Astrocyte (in vitro differentiated cells and primary cell): ENCODE data around the gene RPL35. TPM values are rescaled to one million over a fixed set of nuclear protein-coding genes. Genes with fewer than 3 reads are reported as not detected.

Experiments
- DNase-seq: peaks from one replicate; pipeline ENCODE4 v3.0.0-alpha.2; 2010; ENCODE audit warnings: low read depth
- FAIRE-seq: peaks from 2 replicates; lab custom pipeline; 2011; peaks lifted over from hg19 to GRCh38; lab: Jason Lieb, UNC
- H2AFZ ChIP-seq: 2 replicates; pipeline ENCODE4 v1.6.0; 2012; ENCODE audit warnings: low read depth, low read length, inconsistent platforms
- H3K27ac ChIP-seq: 2 replicates; pipeline ENCODE4 v1.5.1; 2011; ENCODE audit warnings: low read depth, low read length, inconsistent platforms
- H3K27me3 ChIP-seq: 2 replicates; pipeline ENCODE4 v1.6.0; 2011; ENCODE audit warnings: low read length, inconsistent platforms; ENCODE audit not compliant: insufficient read depth
- H3K36me3 ChIP-seq: 2 replicates; pipeline ENCODE4 v1.5.1; 2011; ENCODE audit warnings: low read length, inconsistent platforms; ENCODE audit not compliant: insufficient read depth
- H3K4me1 ChIP-seq: 2 replicates; pipeline ENCODE4 v1.5.1; 2011; ENCODE audit warnings: low read length, inconsistent platforms; ENCODE audit not compliant: insufficient read depth
- H3K4me2 ChIP-seq: 2 replicates; pipeline ENCODE4 v1.6.0; 2012; ENCODE audit warnings: low read length, inconsistent platforms
- H3K4me3 ChIP-seq: 2 replicates; pipeline ENCODE4 v1.5.1; 2011; ENCODE audit warnings: low read depth, mild to moderate bottlenecking, low read length, inconsistent platforms; ENCODE audit not compliant: insufficient read depth
- H3K79me2 ChIP-seq: 2 replicates; pipeline ENCODE4 v1.6.0; 2012; ENCODE audit warnings: mild to moderate bottlenecking, low read length, inconsistent platforms; ENCODE audit not compliant: insufficient read depth
- H3K9ac ChIP-seq: 2 replicates; pipeline ENCODE4 v1.6.0; 2012; ENCODE audit warnings: mild to moderate bottlenecking, low read length, inconsistent platforms
- H3K9me3 ChIP-seq: 2 replicates; pipeline ENCODE4 v1.5.1; 2012; ENCODE audit warnings: low read depth, mild to moderate bottlenecking, low read length, inconsistent platforms; ENCODE audit not compliant: insufficient read depth
- H4K20me1 ChIP-seq: 2 replicates; pipeline ENCODE4 v1.6.0; 2012; ENCODE audit warnings: low read length, inconsistent platforms; ENCODE audit not compliant: insufficient read depth
- H3K27ac Mint-ChIP-seq: one replicate; pipeline ENCODE4 v1.8.0; 2021; ENCODE audit warnings: mild to moderate bottlenecking, mixed read lengths; ENCODE audit not compliant: unreplicated experiment
- H3K27me3 Mint-ChIP-seq: one replicate; pipeline ENCODE4 v1.8.0; 2021; ENCODE audit warnings: low read depth, mixed read lengths; ENCODE audit not compliant: unreplicated experiment
- H3K36me3 Mint-ChIP-seq: one replicate; pipeline ENCODE4 v1.8.0; 2021; ENCODE audit warnings: low read depth, mixed read lengths; ENCODE audit not compliant: unreplicated experiment
- H3K4me1 Mint-ChIP-seq: one replicate; pipeline ENCODE4 v1.8.0; 2021; ENCODE audit warnings: low read depth, mixed read lengths; ENCODE audit not compliant: unreplicated experiment
- H3K4me3 Mint-ChIP-seq: one replicate; pipeline ENCODE4 v1.8.0; 2021; ENCODE audit warnings: mild to moderate bottlenecking, moderate library complexity, mixed read lengths; ENCODE audit not compliant: unreplicated experiment
- H3K9me3 Mint-ChIP-seq: one replicate; pipeline ENCODE4 v1.8.0; 2021; ENCODE audit warnings: mild to moderate bottlenecking, mixed read lengths; ENCODE audit not compliant: unreplicated experiment
- EZH2 ChIP-seq: IDR thresholded peaks from 2 replicates; pipeline ENCODE4 v1.6.1; 2012; ENCODE audit warnings: mild to moderate bottlenecking, low read length, inconsistent platforms; ENCODE audit not compliant: insufficient read depth
- total RNA-seq: library from RNA; stranded (reverse); gene quantifications from 2 replicates; pipeline ENCODE4 v1.2.1, GENCODE V29; 2021
- TF ChIP-seq, protein P1 (sequence below): IDR thresholded peaks from 2 replicates; pipeline ENCODE4 v1.5.1; 2011; ENCODE audit warnings: low read depth, mild to moderate bottlenecking, inconsistent platforms, low read length, moderate library complexity; ENCODE audit not compliant: insufficient read depth

The RPL35 gene
- total RNA-seq, 1 donor from 2014 or later: 1,259 TPM

DNA sequence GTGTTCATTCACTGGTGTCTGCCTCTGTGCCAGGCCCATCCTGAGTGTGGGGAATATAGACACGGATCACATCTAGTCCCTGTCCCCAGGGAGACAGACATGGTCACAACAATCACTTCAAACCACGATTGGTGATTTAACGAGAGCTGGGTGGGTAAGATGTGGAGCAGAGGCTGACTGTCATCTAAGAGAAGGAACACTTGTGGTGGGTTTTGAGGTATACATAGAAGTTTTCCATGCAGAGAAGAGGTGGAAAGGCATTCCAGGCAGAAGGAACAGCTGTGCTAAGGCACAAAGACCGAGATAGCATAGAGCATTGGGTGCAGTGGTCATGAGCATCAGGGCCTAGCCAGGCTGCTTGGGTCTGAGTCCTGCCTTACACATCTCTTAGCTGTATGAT is 31.2 kb downstream of the RPL35 start:
- H4K20me1 ChIP-seq: no peaks in the 10 kb centered on the region
- no peak overlapping the region for H2AFZ ChIP-seq
- H3K4me3 ChIP-seq: no peak overlapping the region
- no peak overlapping the region for H3K9ac ChIP-seq
- Mint-ChIP-seq H3K4me1 (peaks cover 20% of the 10 kb centered on the region), H3K27me3 (no peaks in the 10 kb centered on the region), H3K36me3 (no peaks in the 10 kb centered on the region), H3K4me3 (no peak overlapping the region), H3K9me3 (no peaks in the 10 kb centered on the region), H3K27ac (no peak overlapping the region)
- H3K27ac ChIP-seq: no peak overlapping the region
- no peaks in the 10 kb centered on the region for H3K79me2 ChIP-seq
- TF ChIP-seq, protein P1, sequence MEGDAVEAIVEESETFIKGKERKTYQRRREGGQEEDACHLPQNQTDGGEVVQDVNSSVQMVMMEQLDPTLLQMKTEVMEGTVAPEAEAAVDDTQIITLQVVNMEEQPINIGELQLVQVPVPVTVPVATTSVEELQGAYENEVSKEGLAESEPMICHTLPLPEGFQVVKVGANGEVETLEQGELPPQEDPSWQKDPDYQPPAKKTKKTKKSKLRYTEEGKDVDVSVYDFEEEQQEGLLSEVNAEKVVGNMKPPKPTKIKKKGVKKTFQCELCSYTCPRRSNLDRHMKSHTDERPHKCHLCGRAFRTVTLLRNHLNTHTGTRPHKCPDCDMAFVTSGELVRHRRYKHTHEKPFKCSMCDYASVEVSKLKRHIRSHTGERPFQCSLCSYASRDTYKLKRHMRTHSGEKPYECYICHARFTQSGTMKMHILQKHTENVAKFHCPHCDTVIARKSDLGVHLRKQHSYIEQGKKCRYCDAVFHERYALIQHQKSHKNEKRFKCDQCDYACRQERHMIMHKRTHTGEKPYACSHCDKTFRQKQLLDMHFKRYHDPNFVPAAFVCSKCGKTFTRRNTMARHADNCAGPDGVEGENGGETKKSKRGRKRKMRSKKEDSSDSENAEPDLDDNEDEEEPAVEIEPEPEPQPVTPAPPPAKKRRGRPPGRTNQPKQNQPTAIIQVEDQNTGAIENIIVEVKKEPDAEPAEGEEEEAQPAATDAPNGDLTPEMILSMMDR: no peak
- H3K4me1 ChIP-seq: peaks cover 30% of the 10 kb centered on the region
- no peaks in the 10 kb centered on the region for H3K27me3 ChIP-seq
- FAIRE-seq: no peak
- H3K36me3 ChIP-seq: no peaks in the 10 kb centered on the region
- H3K4me2 ChIP-seq: no peak overlapping the region
- H3K9me3 ChIP-seq: no peaks in the 10 kb centered on the region
- DNase-seq: no peak

DNA sequence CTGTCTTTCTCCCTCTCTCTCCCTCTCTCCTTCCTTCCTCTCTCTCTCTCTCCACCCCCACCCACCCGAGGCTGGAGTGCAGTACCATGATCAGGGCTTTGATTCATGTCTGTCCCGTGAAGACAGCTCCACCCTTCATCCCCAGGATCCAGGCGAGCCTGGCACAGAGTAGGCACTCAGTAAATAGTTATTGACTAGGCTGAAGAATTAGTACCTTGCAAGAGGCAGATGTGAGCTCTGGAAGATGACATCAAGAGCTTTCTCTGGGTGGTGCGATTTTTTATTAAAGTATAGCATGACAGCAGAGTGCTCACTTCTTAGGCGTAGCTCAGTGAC is 32.5 kb downstream of the RPL35 start:
- Mint-ChIP-seq H3K4me1 (peaks cover 7% of the 10 kb centered on the region), H3K9me3 (no peaks in the 10 kb centered on the region), H3K36me3 (no peaks in the 10 kb centered on the region), H3K27ac (no peak overlapping the region), H3K27me3 (no peaks in the 10 kb centered on the region), H3K4me3 (no peak overlapping the region)
- DNase-seq (no peak), FAIRE-seq (no peak)
- H3K4me1 ChIP-seq: peaks cover 18% of the 10 kb centered on the region
- H3K9me3 ChIP-seq: no peaks in the 10 kb centered on the region
- H2AFZ ChIP-seq: no peak overlapping the region
- no peak overlapping the region for H3K27ac ChIP-seq
- H3K79me2 ChIP-seq: no peaks in the 10 kb centered on the region
- H3K4me2 ChIP-seq: no peak overlapping the region
- no peaks in the 10 kb centered on the region for H4K20me1 ChIP-seq
- H3K36me3 ChIP-seq: no peaks in the 10 kb centered on the region
- no peaks in the 10 kb centered on the region for H3K27me3 ChIP-seq
- no peak overlapping the region for H3K9ac ChIP-seq
- H3K4me3 ChIP-seq: no peak overlapping the region
- TF ChIP-seq, protein P1: no peak
- no peak for TF ChIP-seq EZH2

DNA sequence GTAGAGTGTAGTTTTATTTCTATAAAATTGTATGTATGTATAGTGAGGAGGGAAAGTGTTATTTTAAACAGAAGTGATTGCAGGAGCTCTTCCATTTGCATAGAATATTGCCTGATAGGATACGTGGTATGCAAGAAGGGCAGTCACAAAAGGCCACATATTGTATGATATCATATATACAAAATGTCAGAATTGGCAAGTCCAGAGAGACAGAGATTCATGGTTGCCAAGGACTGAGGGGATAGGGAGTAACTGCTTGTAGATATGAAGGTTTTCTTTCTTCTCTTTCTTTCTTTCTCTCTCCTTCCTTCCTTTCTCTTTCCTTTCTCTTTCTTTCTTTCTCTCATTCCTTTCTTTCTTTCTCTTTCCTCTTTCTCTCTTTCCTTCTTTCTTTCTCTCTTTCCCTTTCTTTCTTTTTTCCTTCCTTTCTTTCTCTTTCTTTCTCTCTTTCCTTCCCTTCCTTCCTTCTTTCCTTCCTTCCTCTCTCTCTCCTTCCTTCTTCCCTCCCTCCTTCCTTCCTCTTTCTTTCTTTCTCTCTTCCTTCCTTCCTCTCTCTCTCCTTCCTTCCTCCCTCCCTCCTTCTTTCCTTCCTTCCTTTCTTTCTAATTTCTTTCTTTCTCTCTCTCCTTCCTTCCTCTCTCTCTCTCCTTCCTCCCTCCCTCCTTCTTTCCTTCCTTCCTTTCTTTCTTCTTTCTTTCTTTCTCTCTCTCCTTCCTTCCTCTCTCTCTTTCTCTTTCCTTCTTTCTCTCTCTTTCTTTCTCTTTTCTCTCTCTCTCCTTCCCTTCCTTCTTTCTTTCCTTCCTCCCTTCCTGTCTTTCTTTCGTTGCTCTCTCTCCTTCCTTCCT is 33.0 kb downstream of the RPL35 start:
- no peak for FAIRE-seq
- H3K36me3 Mint-ChIP-seq: no peaks in the 10 kb centered on the region

More for the DNA sequence above, 33.0 kb downstream of the RPL35 start:
- peaks cover 14% of the 10 kb centered on the region for H3K4me1 ChIP-seq
- Mint-ChIP-seq H3K27me3 (no peaks in the 10 kb centered on the region), H3K9me3 (no peaks in the 10 kb centered on the region), H3K4me1 (peaks cover 6% of the 10 kb centered on the region), H3K27ac (no peak overlapping the region), H3K4me3 (no peak overlapping the region)
- no peak overlapping the region for H3K4me3 ChIP-seq
- H3K79me2 ChIP-seq: no peaks in the 10 kb centered on the region
- H3K27ac ChIP-seq: no peak overlapping the region
- TF ChIP-seq, protein P1: no peak
- H3K9me3 ChIP-seq: no peaks in the 10 kb centered on the region
- no peak overlapping the region for H3K9ac ChIP-seq
- no peaks in the 10 kb centered on the region for H3K27me3 ChIP-seq
- H4K20me1 ChIP-seq: no peaks in the 10 kb centered on the region
- no peaks in the 10 kb centered on the region for H3K36me3 ChIP-seq
- no peak overlapping the region for H2AFZ ChIP-seq
- DNase-seq: no peak
- no peak overlapping the region for H3K4me2 ChIP-seq
